MM.1S (cell line): Measurements from ENCODE around the gene GALNT10.
A peak's percentile ranks its signal among the peaks of the same experiment; 100 is the strongest.

Experiments used
- DNase-seq: peaks from one replicate; pipeline ENCODE4 v3.0.0-alpha.2; 2015
- H2AFZ ChIP-seq: fragments of 300-600 bp; sonication (generic); 2 replicates; pipeline ENCODE4 v1.6.0; 2016; ENCODE audit warnings: antibody characterized with exemption, low read length
- H3F3A ChIP-seq: fragments of 300-600 bp; sonication (generic); 2 replicates; pipeline ENCODE4 v1.6.1; 2016; ENCODE audit warnings: mild to moderate bottlenecking, antibody characterized with exemption, low read length, moderate library complexity, mixed read lengths; ENCODE audit not compliant: insufficient read depth
- H3K27ac ChIP-seq: fragments of 300-600 bp; sonication (generic); 2 replicates; pipeline ENCODE4 v1.5.1; 2016; ENCODE audit warnings: mild to moderate bottlenecking, low read length
- H3K27me3 ChIP-seq: fragments of 300-600 bp; sonication (generic); replicated peaks from 2 replicates; pipeline ENCODE4 v1.6.0; 2016; ENCODE audit warnings: low read length; ENCODE audit not compliant: insufficient read depth
- H3K36me3 ChIP-seq: fragments of 300-600 bp; sonication (generic); replicated peaks from 2 replicates; pipeline ENCODE4 v1.6.1; 2016; ENCODE audit warnings: mild to moderate bottlenecking, low read length, mixed read lengths; ENCODE audit not compliant: insufficient read depth
- H3K4me1 ChIP-seq: fragments of 300-600 bp; sonication (generic); 2 replicates; pipeline ENCODE4 v1.6.1; 2016; ENCODE audit warnings: low read length, mixed read lengths
- H3K4me2 ChIP-seq: fragments of 300-600 bp; sonication (generic); 2 replicates; pipeline ENCODE4 v1.6.0; 2016; ENCODE audit warnings: low read depth, low read length
- H3K4me3 ChIP-seq: fragments of 300-600 bp; sonication (generic); 2 replicates; pipeline ENCODE4 v1.5.1; 2016; ENCODE audit warnings: low read length, mixed read lengths
- H3K79me2 ChIP-seq: fragments of 300-600 bp; sonication (generic); 2 replicates; pipeline ENCODE4 v1.6.1; 2016; ENCODE audit warnings: mixed run types, low read length, mixed read lengths
- H3K9ac ChIP-seq: fragments of 300-600 bp; sonication (generic); 2 replicates; pipeline ENCODE4 v1.6.1; 2016; ENCODE audit warnings: low read length, mixed read lengths
- H3K9me2 ChIP-seq: fragments of 300-600 bp; sonication (generic); replicated peaks from 2 replicates; pipeline ENCODE4 v1.6.1; 2016; ENCODE audit warnings: mild to moderate bottlenecking, low read length, mixed read lengths; ENCODE audit not compliant: insufficient read depth
- H3K9me3 ChIP-seq: fragments of 300-600 bp; sonication (generic); replicated peaks from 2 replicates; pipeline ENCODE4 v1.6.1; 2016; ENCODE audit warnings: mild to moderate bottlenecking, low read length, mixed read lengths; ENCODE audit not compliant: insufficient read depth
- H4K20me1 ChIP-seq: fragments of 300-600 bp; sonication (generic); 2 replicates; pipeline ENCODE4 v1.6.1; 2016; ENCODE audit warnings: mild to moderate bottlenecking, low read length, moderate library complexity, mixed read lengths; ENCODE audit not compliant: insufficient read depth
- EZH2 ChIP-seq: fragments of 300-600 bp; sonication (generic); optimal IDR thresholded peaks from 2 replicates; pipeline ENCODE3; 2017; ENCODE audit warnings: low read depth, mild to moderate bottlenecking, antibody characterized with exemption, low read length, mixed read lengths
- EZH2phosphoT487 ChIP-seq: fragments of 300-600 bp; sonication (generic); IDR thresholded peaks from 2 replicates; pipeline ENCODE4 v1.6.1; 2018; ENCODE audit warnings: antibody characterized with exemption, low read length
- TF ChIP-seq, protein P1 (sequence below): fragments of 300-600 bp; sonication (generic); IDR thresholded peaks from 2 replicates; pipeline ENCODE4 v1.5.1; 2016; ENCODE audit warnings: antibody characterized with exemption, low read length, mixed read lengths

The GALNT10 gene

DNA sequence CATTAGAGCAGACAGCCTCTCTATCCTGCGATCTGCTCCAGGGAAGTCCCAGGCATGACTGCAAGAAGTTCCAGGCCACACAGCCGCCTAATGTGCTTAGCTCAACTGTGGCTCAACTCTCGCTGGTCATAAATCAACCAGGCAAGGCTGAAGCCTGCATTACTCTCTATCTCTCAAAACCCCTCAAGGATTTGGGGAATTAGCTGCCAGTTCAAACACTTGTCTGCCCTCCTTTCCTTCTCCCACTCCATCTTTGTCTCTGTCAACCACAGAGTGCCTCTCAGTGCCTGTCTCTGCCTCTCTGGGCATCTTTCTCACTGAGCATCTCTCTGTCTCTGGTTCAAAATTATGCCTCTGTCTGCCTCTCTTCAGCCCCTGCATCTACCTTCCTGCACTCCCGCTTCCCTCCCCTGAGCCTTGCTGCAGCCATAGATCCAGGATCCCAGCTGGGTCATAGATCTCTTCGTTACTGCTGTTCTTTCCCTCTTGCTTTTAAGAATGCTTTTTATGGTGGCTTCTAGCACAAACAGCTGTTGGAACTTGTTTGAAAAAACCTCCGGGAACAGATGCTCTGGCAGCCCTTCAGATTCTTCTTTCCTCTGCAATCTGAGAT, 27.9 kb upstream of the GALNT10 start:
- Histone ChIP-seq H3K27me3 (no peaks in the 10 kb centered on the region), H2AFZ (no peak overlapping the region), H3K27ac (no peak overlapping the region), H3K9me3 (no peaks in the 10 kb centered on the region), H3K4me3 (no peak overlapping the region), H4K20me1 (no peaks in the 10 kb centered on the region), H3K9me2 (no peaks in the 10 kb centered on the region), H3F3A (no peaks in the 10 kb centered on the region), H3K9ac (no peak overlapping the region), H3K4me2 (no peak overlapping the region), H3K79me2 (no peaks in the 10 kb centered on the region), H3K36me3 (no peaks in the 10 kb centered on the region), H3K4me1 (no peaks in the 10 kb centered on the region)
- no peak for TF ChIP-seq EZH2
- TF ChIP-seq, protein P1, sequence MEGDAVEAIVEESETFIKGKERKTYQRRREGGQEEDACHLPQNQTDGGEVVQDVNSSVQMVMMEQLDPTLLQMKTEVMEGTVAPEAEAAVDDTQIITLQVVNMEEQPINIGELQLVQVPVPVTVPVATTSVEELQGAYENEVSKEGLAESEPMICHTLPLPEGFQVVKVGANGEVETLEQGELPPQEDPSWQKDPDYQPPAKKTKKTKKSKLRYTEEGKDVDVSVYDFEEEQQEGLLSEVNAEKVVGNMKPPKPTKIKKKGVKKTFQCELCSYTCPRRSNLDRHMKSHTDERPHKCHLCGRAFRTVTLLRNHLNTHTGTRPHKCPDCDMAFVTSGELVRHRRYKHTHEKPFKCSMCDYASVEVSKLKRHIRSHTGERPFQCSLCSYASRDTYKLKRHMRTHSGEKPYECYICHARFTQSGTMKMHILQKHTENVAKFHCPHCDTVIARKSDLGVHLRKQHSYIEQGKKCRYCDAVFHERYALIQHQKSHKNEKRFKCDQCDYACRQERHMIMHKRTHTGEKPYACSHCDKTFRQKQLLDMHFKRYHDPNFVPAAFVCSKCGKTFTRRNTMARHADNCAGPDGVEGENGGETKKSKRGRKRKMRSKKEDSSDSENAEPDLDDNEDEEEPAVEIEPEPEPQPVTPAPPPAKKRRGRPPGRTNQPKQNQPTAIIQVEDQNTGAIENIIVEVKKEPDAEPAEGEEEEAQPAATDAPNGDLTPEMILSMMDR: no peak
- TF ChIP-seq EZH2phosphoT487: no peak
- DNase-seq: peak; percentile 1

DNA sequence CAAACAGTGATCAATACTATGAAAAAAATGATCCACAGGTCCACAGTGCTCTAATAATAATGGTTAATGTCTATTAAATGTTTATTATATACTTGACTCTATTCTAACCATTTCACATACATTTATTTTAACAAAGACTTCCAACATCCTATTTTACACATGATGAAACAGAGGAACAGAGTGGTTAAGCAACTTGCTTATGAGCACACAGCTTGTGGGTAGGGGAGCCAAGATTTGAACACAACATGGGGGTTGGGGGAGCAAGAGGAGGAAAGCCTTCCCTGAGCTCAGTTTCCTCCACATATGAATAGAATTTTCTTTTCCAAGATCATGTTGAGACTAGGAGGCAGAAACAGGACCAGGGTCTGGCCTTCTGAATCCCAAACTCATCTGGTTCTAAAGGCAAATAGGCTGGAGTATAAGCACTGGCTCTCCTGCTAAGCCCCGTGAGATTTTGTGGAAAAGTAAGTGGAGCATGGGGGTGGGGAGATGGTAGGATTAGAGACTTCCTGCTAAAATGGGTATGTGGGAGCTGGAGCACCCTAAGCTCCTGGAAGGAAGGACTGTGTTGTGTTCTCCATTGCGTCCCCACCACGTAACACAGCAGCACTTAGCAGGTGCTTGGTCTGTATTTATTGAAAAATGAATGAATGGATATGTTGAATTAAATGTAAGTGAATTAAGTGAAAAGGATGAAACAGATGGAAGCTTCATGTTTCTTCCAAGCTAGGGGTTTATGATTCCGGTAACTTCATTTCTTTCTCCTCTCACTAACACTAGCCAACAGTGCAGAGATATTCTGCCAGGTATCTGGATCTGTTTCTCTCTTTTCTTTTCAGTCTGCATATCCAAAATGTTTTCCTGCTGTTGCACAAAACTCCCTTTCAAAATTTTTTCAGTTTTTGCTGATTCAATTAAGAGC, 26.9 kb upstream of the GALNT10 start:
- H4K20me1 ChIP-seq: no peaks in the 10 kb centered on the region
- H3K9me2 ChIP-seq: no peaks in the 10 kb centered on the region
- no peak overlapping the region for H2AFZ ChIP-seq
- H3K9me3 ChIP-seq: no peaks in the 10 kb centered on the region
- H3K27ac ChIP-seq: no peak overlapping the region
- H3F3A ChIP-seq: no peaks in the 10 kb centered on the region
- H3K9ac ChIP-seq: no peak overlapping the region
- no peak overlapping the region for H3K4me2 ChIP-seq
- no peaks in the 10 kb centered on the region for H3K27me3 ChIP-seq
- DNase-seq: no peak
- no peaks in the 10 kb centered on the region for H3K79me2 ChIP-seq
- TF ChIP-seq, protein P1: no peak
- TF ChIP-seq EZH2phosphoT487 (no peak), EZH2 (no peak)
- no peaks in the 10 kb centered on the region for H3K4me1 ChIP-seq
- H3K4me3 ChIP-seq: no peak overlapping the region
- H3K36me3 ChIP-seq: no peaks in the 10 kb centered on the region

DNA sequence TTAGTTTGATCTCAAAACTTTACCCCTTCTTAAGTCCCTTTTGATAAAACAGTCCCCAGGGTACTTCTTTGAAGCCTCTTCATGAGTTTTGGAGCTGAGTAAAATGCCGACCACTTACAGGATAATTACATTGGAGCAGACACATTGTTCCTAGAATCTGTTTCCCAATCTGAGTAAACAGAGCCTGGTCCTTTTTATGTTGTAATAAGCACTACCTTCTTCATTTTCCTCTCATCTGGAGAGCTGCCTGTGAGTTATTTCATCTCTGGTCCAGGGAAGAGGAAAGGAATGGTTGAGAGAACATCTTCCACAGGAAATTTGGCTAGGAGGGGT, 26.3 kb upstream of the GALNT10 start:
- Histone ChIP-seq H3K4me2 (no peak overlapping the region), H4K20me1 (no peaks in the 10 kb centered on the region), H3K79me2 (no peaks in the 10 kb centered on the region), H3F3A (no peaks in the 10 kb centered on the region), H3K27me3 (no peaks in the 10 kb centered on the region), H3K9me3 (no peaks in the 10 kb centered on the region), H3K4me1 (no peaks in the 10 kb centered on the region), H3K9ac (no peak overlapping the region), H3K27ac (no peak overlapping the region), H3K4me3 (no peak overlapping the region), H3K9me2 (no peaks in the 10 kb centered on the region), H3K36me3 (no peaks in the 10 kb centered on the region), H2AFZ (no peak overlapping the region)
- TF ChIP-seq EZH2 (no peak), EZH2phosphoT487 (no peak)
- TF ChIP-seq, protein P1: no peak
- peak; percentile 1 for DNase-seq
